ENCODE data around the gene IL4I1. TPM values are rescaled to one million over a fixed set of nuclear protein-coding genes. Genes with fewer than 3 reads are reported as not detected.
A peak's percentile ranks its signal among the peaks of the same experiment; 100 is the strongest.

Gene IL4I1
- total RNA-seq, 2 experiments from 2014 or later, result 7.2 to 7.5 TPM

GRCh38 chr19:49872245-49873128 is 24.2 kb downstream of the IL4I1 start:
- no peak overlapping the region for H3K27ac Mint-ChIP-seq
- no peaks in the 10 kb centered on the region for H3K27me3 Mint-ChIP-seq (ENCODE audit: low read depth)
- intact Hi-C loops (cut with micrococcal nuclease), result loop anchor here (10.0 kb wide), 1 partner anchor 538 kb away; the partner anchor contains the start of gene CD37
- no peak overlapping the region for H3K4me3 Mint-ChIP-seq
- CTCF ChIA-PET, result no interaction called here
- DNase-seq, result no peak
- peaks cover 32% of the 10 kb centered on the region for H3K4me1 Mint-ChIP-seq (ENCODE audit: low read depth)
- H3K36me3 Mint-ChIP-seq (ENCODE audit: low read depth), result peaks cover 5% of the 10 kb centered on the region
- H3K9me3 Mint-ChIP-seq, result no peaks in the 10 kb centered on the region

GRCh38 chr19:49871349-49871985 is 25.2 kb downstream of the IL4I1 start:
- Mint-ChIP-seq H3K36me3 (ENCODE audit: low read depth) (peaks cover 8% of the 10 kb centered on the region), H3K9me3 (no peaks in the 10 kb centered on the region), H3K27ac (no peak overlapping the region), H3K4me3 (no peak overlapping the region), H3K4me1 (ENCODE audit: low read depth) (peaks cover 38% of the 10 kb centered on the region), H3K27me3 (ENCODE audit: low read depth) (no peaks in the 10 kb centered on the region)
- intact Hi-C loops (cut with micrococcal nuclease), result loop anchor here (10.0 kb wide), 1 partner anchor 537 kb away; the partner anchor contains the start of gene CD37
- no peak for DNase-seq
- CTCF ChIA-PET, result no interaction called here

GRCh38 chr19:49870309-49870901 is 26.3 kb downstream of the IL4I1 start:
- intact Hi-C loops (cut with micrococcal nuclease), result loop anchor here (10.0 kb wide), 1 partner anchor 536 kb away; the partner anchor contains the start of gene CD37
- Mint-ChIP-seq H3K4me3 (no peak overlapping the region), H3K4me1 (ENCODE audit: low read depth) (peaks cover 47% of the 10 kb centered on the region), H3K27ac (peak overlapping the region; percentile 47), H3K36me3 (ENCODE audit: low read depth) (peaks cover 12% of the 10 kb centered on the region), H3K9me3 (no peaks in the 10 kb centered on the region), H3K27me3 (ENCODE audit: low read depth) (no peaks in the 10 kb centered on the region)
- DNase-seq, result no peak
- CTCF ChIA-PET, result interaction anchor here (1.7 kb wide), 1 partner anchor 12 kb away, joined by 3 read pairs; no protein-coding TSS in a partner anchor

GRCh38 chr19:49869484-49870308 is 27.0 kb downstream of the IL4I1 start:
- intact Hi-C loops (cut with micrococcal nuclease), result loop anchor here (1.0 to 10.0 kb wide), 11 partner anchors 8 to 535 kb away; partner anchors contain the start of genes AKT1S1, ATF5, CD37 and FUZ
- Mint-ChIP-seq H3K4me3 (no peak overlapping the region), H3K27me3 (ENCODE audit: low read depth) (no peaks in the 10 kb centered on the region), H3K4me1 (ENCODE audit: low read depth) (peaks cover 47% of the 10 kb centered on the region), H3K36me3 (ENCODE audit: low read depth) (peaks cover 16% of the 10 kb centered on the region), H3K27ac (peak overlapping the region; percentile 47), H3K9me3 (no peaks in the 10 kb centered on the region)
- DNase-seq, result peak; percentile 95
- CTCF ChIA-PET, result interaction anchor here (0.9 to 1.7 kb wide), 4 partner anchors 11 to 197 kb away, joined by 3 to 6 read pairs (median 3); no protein-coding TSS in a partner anchor

- CTCF ChIA-PET, result interaction anchor here (0.9 to 1.7 kb wide), 4 partner anchors 11 to 196 kb away, joined by 3 to 6 read pairs (median 3); no protein-coding TSS in a partner anchor
- Mint-ChIP-seq H3K9me3 (no peaks in the 10 kb centered on the region), H3K4me1 (ENCODE audit: low read depth) (peaks cover 48% of the 10 kb centered on the region), H3K27me3 (ENCODE audit: low read depth) (no peaks in the 10 kb centered on the region), H3K4me3 (no peak overlapping the region), H3K36me3 (ENCODE audit: low read depth) (peaks cover 22% of the 10 kb centered on the region), H3K27ac (no peak overlapping the region)
- intact Hi-C loops (cut with micrococcal nuclease), result loop anchor here (1.0 to 10.0 kb wide), 10 partner anchors 8 to 228 kb away; partner anchors contain the start of genes AKT1S1, ATF5, FUZ and IL4I1
- no peak for DNase-seq
These were observed 27.6 kb downstream of the IL4I1 start for GRCh38 chr19:49869009-49869483.

GRCh38 chr19:49866933-49867782 is 29.5 kb downstream of the IL4I1 start, which contains the start of gene PNKP:
TSS of gene PNKP (minus strand) at chr19:49867576. CDS start at chr19:49867204, 372 bp downstream.
- H3K9me3 Mint-ChIP-seq, result no peaks in the 10 kb centered on the region
- peaks cover 31% of the 10 kb centered on the region for H3K36me3 Mint-ChIP-seq (ENCODE audit: low read depth)
- no peak within 1 kb of the TSS for H3K4me3 Mint-ChIP-seq
- CTCF ChIA-PET, result interaction anchor here (0.7 to 1.3 kb wide), 2 partner anchors 10 to 17 kb away, joined by 3 read pairs; partner anchors contain the start of gene PTOV1
- no peak within 1 kb of the TSS for H3K27ac Mint-ChIP-seq
- peaks cover 52% of the 10 kb centered on the region for H3K4me1 Mint-ChIP-seq (ENCODE audit: low read depth)
- peak; percentile 94 for DNase-seq
- H3K27me3 Mint-ChIP-seq (ENCODE audit: low read depth), result no peaks in the 10 kb centered on the region
- intact Hi-C loops (cut with micrococcal nuclease), result loop anchor here (5.0 to 10.0 kb wide), 2 partner anchors 118 to 150 kb away; no protein-coding TSS in a partner anchor

GRCh38 chr19:49864890-49865289 is 31.8 kb downstream of the IL4I1 start:
- CTCF ChIA-PET, result no interaction called here
- Mint-ChIP-seq H3K36me3 (ENCODE audit: low read depth) (peaks cover 33% of the 10 kb centered on the region), H3K4me3 (no peak overlapping the region), H3K9me3 (no peaks in the 10 kb centered on the region), H3K4me1 (ENCODE audit: low read depth) (peaks cover 41% of the 10 kb centered on the region), H3K27ac (no peak overlapping the region), H3K27me3 (ENCODE audit: low read depth) (no peaks in the 10 kb centered on the region)
- intact Hi-C loops (cut with micrococcal nuclease), result loop anchor here (5.0 to 10.0 kb wide), 2 partner anchors 120 to 148 kb away; no protein-coding TSS in a partner anchor
- DNase-seq, result no peak

GRCh38 chr19:49863935-49864320 is 32.8 kb downstream of the IL4I1 start:
- CTCF ChIA-PET, result interaction anchor here (0.9 kb wide), 1 partner anchor 33 kb away, joined by 3 read pairs; no protein-coding TSS in a partner anchor
- peaks cover 34% of the 10 kb centered on the region for H3K36me3 Mint-ChIP-seq (ENCODE audit: low read depth)
- H3K4me3 Mint-ChIP-seq, result no peak overlapping the region
- peaks cover 41% of the 10 kb centered on the region for H3K4me1 Mint-ChIP-seq (ENCODE audit: low read depth)
- H3K27me3 Mint-ChIP-seq (ENCODE audit: low read depth), result no peaks in the 10 kb centered on the region
- no peak for DNase-seq
- H3K27ac Mint-ChIP-seq, result no peak overlapping the region
- intact Hi-C loops (cut with micrococcal nuclease), result loop anchor here (10.0 kb wide), 1 partner anchor 121 kb away; no protein-coding TSS in a partner anchor
- no peaks in the 10 kb centered on the region for H3K9me3 Mint-ChIP-seq

- CTCF ChIA-PET, result interaction anchor here (0.9 kb wide), 1 partner anchor 34 kb away, joined by 3 read pairs; no protein-coding TSS in a partner anchor
- H3K36me3 Mint-ChIP-seq (ENCODE audit: low read depth), result peaks cover 33% of the 10 kb centered on the region
- peaks cover 40% of the 10 kb centered on the region for H3K4me1 Mint-ChIP-seq (ENCODE audit: low read depth)
- H3K9me3 Mint-ChIP-seq, result no peaks in the 10 kb centered on the region
- DNase-seq, result no peak
- H3K27me3 Mint-ChIP-seq (ENCODE audit: low read depth), result no peaks in the 10 kb centered on the region
- intact Hi-C loops (cut with micrococcal nuclease), result loop anchor here (10.0 kb wide), 1 partner anchor 121 kb away; no protein-coding TSS in a partner anchor
- no peak overlapping the region for H3K27ac Mint-ChIP-seq
- no peak overlapping the region for H3K4me3 Mint-ChIP-seq
These were observed 33.3 kb downstream of the IL4I1 start for GRCh38 chr19:49863254-49863934.

All from activated naive CD4-positive, alpha-beta T cell treated with anti-CD3 and anti-CD28 coated beads for 36 hours (primary cell).